Stimulated activated CD8-positive, alpha-beta memory T cell treated with anti-CD3 and anti-CD28 coated beads, Interleukin-2, amount 100 ng/mL, for 1 hour (primary cell): ENCODE results near the gene GRIN2A.

Source experiments
- DNase-seq, 2 donors: peaks; one replicate each; pipeline ENCODE4 v3.0.0-alpha.2; 2020; ENCODE audit warnings: low read depth in 2 of 2

GRIN2A gene

GRCh38 chr16:9766891-9767290, 415.3 kb downstream of the GRIN2A start:
- DNase-seq, result no peak

GRCh38 chr16:9763505-9763904, 418.7 kb downstream of the GRIN2A start:
- no peak for DNase-seq

GRCh38 chr16:9761870-9762269, 420.4 kb downstream of the GRIN2A start:
- no peak for DNase-seq

GRCh38 chr16:9757687-9758086, 424.5 kb downstream of the GRIN2A start:
- no peak for DNase-seq

- DNase-seq, result no peak
Measured at GRCh38 chr16:9756434-9756833, 425.8 kb downstream of the GRIN2A start.

- DNase-seq, result no peak
Measured at GRCh38 chr16:9755081-9755480, 427.1 kb downstream of the GRIN2A start.

GRCh38 chr16:9741776-9742175, 440.5 kb downstream of the GRIN2A start:
- DNase-seq, result no peak

GRCh38 chr16:9739301-9739700, 442.9 kb downstream of the GRIN2A start:
- DNase-seq, result no peak

GRCh38 chr16:9738690-9739089, 443.5 kb downstream of the GRIN2A start:
- DNase-seq, result no peak

- DNase-seq, result no peak
Measured at GRCh38 chr16:9736547-9736946, 445.7 kb downstream of the GRIN2A start.

- no peak for DNase-seq
Measured at GRCh38 chr16:9723136-9723535, 459.1 kb downstream of the GRIN2A start.

GRCh38 chr16:9713907-9714306, 468.3 kb downstream of the GRIN2A start:
- no peak for DNase-seq

- no peak for DNase-seq
Measured at GRCh38 chr16:9713156-9713555, 469.1 kb downstream of the GRIN2A start.

GRCh38 chr16:9708972-9709620, 473.1 kb downstream of the GRIN2A start:
- no peak for DNase-seq

- no peak for DNase-seq
Measured at GRCh38 chr16:9706217-9706836, 475.9 kb downstream of the GRIN2A start.

GRCh38 chr16:9703731-9704130, 478.5 kb downstream of the GRIN2A start:
- DNase-seq, result no peak
